HUES64 (cell line): ENCODE results near the gene KIF6.

Source experiments
- H3K27ac ChIP-seq: 2 replicates; pipeline ENCODE4 v1.7.0; 2013; ENCODE audit warnings: low read depth, low read length, inconsistent platforms
- H3K27me3 ChIP-seq: 2 replicates; pipeline ENCODE4 v1.6.1; 2013; ENCODE audit warnings: mild to moderate bottlenecking, low read length; ENCODE audit not compliant: insufficient read depth
- H3K36me3 ChIP-seq: 2 replicates; pipeline ENCODE4 v1.6.1; 2013; ENCODE audit warnings: mild to moderate bottlenecking, low read length; ENCODE audit not compliant: insufficient read depth
- H3K4me1 ChIP-seq: 2 replicates; pipeline ENCODE4 v1.6.1; 2013; ENCODE audit warnings: mild to moderate bottlenecking, low read length, moderate library complexity; ENCODE audit not compliant: insufficient read depth
- H3K4me3 ChIP-seq: 2 replicates; pipeline ENCODE4 v1.5.1; 2013; ENCODE audit warnings: mild to moderate bottlenecking, low read length, moderate library complexity
- H3K9ac ChIP-seq: 2 replicates; pipeline ENCODE4 v1.6.1; 2013; ENCODE audit warnings: mild to moderate bottlenecking, low read depth, low read length
- H3K9me3 ChIP-seq: 2 replicates; pipeline ENCODE4 v1.6.1; 2013; ENCODE audit warnings: low read depth, low read length; ENCODE audit not compliant: insufficient read depth
- WGBS: fragments of 150-250, 120-280 bp; methylation state at CpG from one replicate; pipeline ENCODE4 v1.1.7; 2013; ENCODE audit warnings: missing lambda C conversion rate; 5-methylcytosine and 5-hydroxymethylcytosine counted together

The KIF6 gene

GRCh38 chr6:39617026-39617425, 108.2 kb downstream of the KIF6 start:
- no peaks in the 10 kb centered on the region for H3K36me3 ChIP-seq
- H3K9me3 ChIP-seq, result no peaks in the 10 kb centered on the region
- no peak overlapping the region for H3K27ac ChIP-seq
- H3K9ac ChIP-seq, result no peak overlapping the region
- no peak overlapping the region for H3K4me3 ChIP-seq
- no peaks in the 10 kb centered on the region for H3K27me3 ChIP-seq
- H3K4me1 ChIP-seq, result no peaks in the 10 kb centered on the region

GRCh38 chr6:39615622-39616021, 109.6 kb downstream of the KIF6 start:
- Histone ChIP-seq H3K36me3 (no peaks in the 10 kb centered on the region), H3K4me3 (no peak overlapping the region), H3K9ac (no peak overlapping the region), H3K27me3 (no peaks in the 10 kb centered on the region), H3K4me1 (no peaks in the 10 kb centered on the region), H3K9me3 (no peaks in the 10 kb centered on the region), H3K27ac (no peak overlapping the region)
- WGBS, result no CpG with 5 or more reads among the region's 1 CpG

GRCh38 chr6:39614393-39614950, 110.7 kb downstream of the KIF6 start:
- Histone ChIP-seq H3K9ac (no peak overlapping the region), H3K4me3 (no peak overlapping the region), H3K27ac (no peak overlapping the region), H3K36me3 (no peaks in the 10 kb centered on the region), H3K4me1 (no peaks in the 10 kb centered on the region), H3K9me3 (no peaks in the 10 kb centered on the region), H3K27me3 (no peaks in the 10 kb centered on the region)
- 95% methylated on average over 2 of the region's 2 CpGs for whole genome bisulfite sequencing

- no peak overlapping the region for H3K4me3 ChIP-seq
- no peaks in the 10 kb centered on the region for H3K9me3 ChIP-seq
- WGBS, result 65% methylated on average over 3 of the region's 3 CpGs
Observed at GRCh38 chr6:39610221-39610620, 115.0 kb downstream of the KIF6 start.

GRCh38 chr6:39608652-39609345, 116.4 kb downstream of the KIF6 start:
- Histone ChIP-seq H3K36me3 (no peaks in the 10 kb centered on the region), H3K9me3 (no peaks in the 10 kb centered on the region), H3K27ac (no peak overlapping the region), H3K4me3 (no peak overlapping the region), H3K4me1 (no peaks in the 10 kb centered on the region), H3K27me3 (no peaks in the 10 kb centered on the region), H3K9ac (no peak overlapping the region)
- 95% methylated on average over 7 of the region's 7 CpGs for WGBS

More at GRCh38 chr6:39610221-39610620, 115.0 kb downstream of the KIF6 start:
- Histone ChIP-seq H3K27me3 (no peaks in the 10 kb centered on the region), H3K27ac (no peak overlapping the region), H3K4me1 (no peaks in the 10 kb centered on the region), H3K36me3 (no peaks in the 10 kb centered on the region), H3K9ac (no peak overlapping the region)

- H3K27ac ChIP-seq, result no peak overlapping the region
- H3K9me3 ChIP-seq, result no peaks in the 10 kb centered on the region
- no peaks in the 10 kb centered on the region for H3K4me1 ChIP-seq
- no peaks in the 10 kb centered on the region for H3K27me3 ChIP-seq
- H3K4me3 ChIP-seq, result no peak overlapping the region
- whole genome bisulfite sequencing, result 94% methylated on average over 4 of the region's 4 CpGs
- no peak overlapping the region for H3K9ac ChIP-seq
- H3K36me3 ChIP-seq, result no peaks in the 10 kb centered on the region
Observed at GRCh38 chr6:39602601-39603519, 122.3 kb downstream of the KIF6 start.

GRCh38 chr6:39599973-39600372, 125.2 kb downstream of the KIF6 start:
- no peaks in the 10 kb centered on the region for H3K4me1 ChIP-seq
- WGBS, result 94% methylated on average over 2 of the region's 2 CpGs
- no peak overlapping the region for H3K27ac ChIP-seq

GRCh38 chr6:39599341-39599740, 125.9 kb downstream of the KIF6 start:
- Histone ChIP-seq H3K4me1 (no peaks in the 10 kb centered on the region), H3K27ac (no peak overlapping the region), H3K36me3 (no peaks in the 10 kb centered on the region), H3K9me3 (no peaks in the 10 kb centered on the region), H3K4me3 (no peak overlapping the region), H3K9ac (no peak overlapping the region), H3K27me3 (no peaks in the 10 kb centered on the region)
- WGBS, result 93% methylated on average over 2 of the region's 2 CpGs

More at GRCh38 chr6:39599973-39600372, 125.2 kb downstream of the KIF6 start:
- Histone ChIP-seq H3K36me3 (no peaks in the 10 kb centered on the region), H3K9me3 (no peaks in the 10 kb centered on the region), H3K27me3 (no peaks in the 10 kb centered on the region), H3K9ac (no peak overlapping the region), H3K4me3 (no peak overlapping the region)

GRCh38 chr6:39594285-39594684, 130.9 kb downstream of the KIF6 start:
- Histone ChIP-seq H3K27ac (no peak overlapping the region), H3K4me3 (no peak overlapping the region), H3K36me3 (no peaks in the 10 kb centered on the region), H3K9ac (no peak overlapping the region), H3K4me1 (peaks cover 9% of the 10 kb centered on the region; the same call in 1 of the 2 replicates), H3K27me3 (no peaks in the 10 kb centered on the region), H3K9me3 (no peaks in the 10 kb centered on the region)
- WGBS, result 98% methylated on average over 2 of the region's 2 CpGs

GRCh38 chr6:39593646-39594045, 131.6 kb downstream of the KIF6 start:
- no peak overlapping the region for H3K27ac ChIP-seq
- H3K36me3 ChIP-seq, result no peaks in the 10 kb centered on the region
- peaks cover 9% of the 10 kb centered on the region; the same call in 1 of the 2 replicates for H3K4me1 ChIP-seq
- 87% methylated on average over 2 of the region's 2 CpGs for WGBS
- H3K9ac ChIP-seq, result no peak overlapping the region
- no peak overlapping the region for H3K4me3 ChIP-seq
- H3K27me3 ChIP-seq, result no peaks in the 10 kb centered on the region
- H3K9me3 ChIP-seq, result no peaks in the 10 kb centered on the region

GRCh38 chr6:39590871-39591393, 134.3 kb downstream of the KIF6 start:
- H3K4me3 ChIP-seq, result no peak overlapping the region
- H3K4me1 ChIP-seq, result peaks cover 9% of the 10 kb centered on the region; the same call in 1 of the 2 replicates
- no peak overlapping the region for H3K9ac ChIP-seq
- no peaks in the 10 kb centered on the region for H3K36me3 ChIP-seq
- H3K27ac ChIP-seq, result no peak overlapping the region
- H3K27me3 ChIP-seq, result no peaks in the 10 kb centered on the region
- H3K9me3 ChIP-seq, result no peaks in the 10 kb centered on the region
- 67% methylated on average over 5 of the region's 5 CpGs for WGBS
